T-cell (primary cell): ENCODE measurements around the gene PIAS3. TPM values are rescaled to one million over a fixed set of nuclear protein-coding genes. Genes with fewer than 3 reads are reported as not detected.

ENCODE experiments used
- ATAC-seq, 4 experiments: fragments of 200-7000 bp in 3 of 4; fragments of 150-1000 bp in 1 of 4; cut with Tn5 transposase; replicated peaks in 1 of 4; 1 replicate in 3 of 4; 2 replicates in 1 of 4; pipeline ENCODE4 v1.10.0; 2021; ENCODE audit warnings: moderate library complexity in 3 of 4, mild to moderate bottlenecking in 2 of 4, moderate number of reproducible peaks in 1 of 4
- CTCF ChIA-PET, 2 donors: fragments of 300-600 bp; sonication (Branson Sonifier 250); formaldehyde crosslinking; loops; one replicate each; lab custom pipeline; 2022; ENCODE audit warnings: antibody characterized with exemption in 2 of 2; lab: Charles Lee
- POLR2A ChIA-PET, 2 donors: fragments of 300-600 bp; sonication (Branson Sonifier 250); formaldehyde crosslinking; loops; one replicate each; lab custom pipeline; 2022; ENCODE audit warnings: antibody characterized with exemption in 2 of 2; lab: Charles Lee
- DNase-seq, 35 experiments: peaks; one replicate each; pipeline versions ENCODE4 v3.0.0 to v3.0.0-alpha.2; 2013 to 2023
- H3K27ac ChIP-seq: one replicate; pipeline ENCODE4 v1.5.1; 2013; ENCODE audit warnings: low read length
- H3K27me3 ChIP-seq, 2 experiments: replicated peaks in 1 of 2; 1 replicate in 1 of 2; 2 replicates in 1 of 2; pipeline versions ENCODE4 v1.6.1 to v1.7.0; 2013; ENCODE audit warnings: low read length in 1 of 2, mixed read lengths in 1 of 2; ENCODE audit not compliant: control insufficient read depth in 2 of 2, insufficient read depth in 2 of 2; ENCODE audit errors: extremely low read depth in 1 of 2
- H3K36me3 ChIP-seq, 2 donors: 1 replicate in 1 of 2; 2 replicates in 1 of 2; pipeline versions ENCODE4 v1.6.1 to v1.7.0; 2013; ENCODE audit warnings: low read length in 1 of 2; ENCODE audit not compliant: control insufficient read depth in 2 of 2, insufficient read depth in 1 of 2; ENCODE audit errors: extremely low read depth in 1 of 2
- H3K4me1 ChIP-seq, 2 experiments: 1 replicate in 1 of 2; 2 replicates in 1 of 2; pipeline versions ENCODE4 v1.6.1 to v1.7.0; 2013; ENCODE audit warnings: low read length in 2 of 2, mixed read lengths in 1 of 2; ENCODE audit not compliant: insufficient read depth in 2 of 2, control insufficient read depth in 1 of 2; ENCODE audit errors: extremely low read depth in 1 of 2
- H3K4me3 ChIP-seq, 2 donors: 1 replicate in 1 of 2; 2 replicates in 1 of 2; pipeline versions ENCODE4 v1.5.1 to v1.7.0; 2013; ENCODE audit warnings: mild to moderate bottlenecking in 2 of 2, low read length in 1 of 2, moderate library complexity in 1 of 2; ENCODE audit not compliant: control insufficient read depth in 1 of 2; ENCODE audit errors: extremely low read depth in 1 of 2
- H3K9me3 ChIP-seq: 2 replicates; pipeline ENCODE4 v1.7.0; 2013
- H3K27ac Mint-ChIP-seq, 2 donors: one replicate each; pipeline ENCODE4 v1.8.0; 2020 to 2021; ENCODE audit warnings: mild to moderate bottlenecking in 2 of 2, mixed read lengths in 2 of 2
- H3K27me3 Mint-ChIP-seq, 2 donors: one replicate each; pipeline ENCODE4 v1.8.0; 2021 to 2022; ENCODE audit warnings: mixed read lengths in 2 of 2
- H3K36me3 Mint-ChIP-seq: one replicate; pipeline ENCODE4 v1.8.0; 2021; ENCODE audit warnings: mixed read lengths
- H3K4me1 Mint-ChIP-seq, 3 donors: one replicate each; pipeline ENCODE4 v1.8.0; 2020 to 2022; ENCODE audit warnings: mixed read lengths in 3 of 3, mild to moderate bottlenecking in 1 of 3
- H3K4me3 Mint-ChIP-seq, 3 donors: one replicate each; pipeline ENCODE4 v1.8.0; 2020 to 2022; ENCODE audit warnings: mild to moderate bottlenecking in 3 of 3, mixed read lengths in 3 of 3, moderate library complexity in 3 of 3
- H3K9me3 Mint-ChIP-seq, 3 donors: one replicate each; pipeline ENCODE4 v1.8.0; 2020 to 2022; ENCODE audit warnings: mixed read lengths in 3 of 3
- WGBS: methylation state at CpG from one replicate; pipeline ENCODE4 v1.1.5; 2013; ENCODE audit warnings: missing lambda C conversion rate; ENCODE audit not compliant: insufficient coverage; 5-methylcytosine and 5-hydroxymethylcytosine counted together
- total RNA-seq, 35 experiments: library from RNA in 6 of 35; stranded (reverse) in 6 of 35; fragments of 120-200 nt in 1 of 35; gene quantifications; one replicate each; pipeline versions ENCODE4 v1.2.1 to v1.2.4 and lab custom pipeline; 2013 to 2026

PIAS3 gene
- total RNA-seq, 5 donors from 2014 or later (not counting 1 experiment from before 2014, with no cell fraction given): 22.1 to 28.3 (median 26.8) TPM

DNA sequence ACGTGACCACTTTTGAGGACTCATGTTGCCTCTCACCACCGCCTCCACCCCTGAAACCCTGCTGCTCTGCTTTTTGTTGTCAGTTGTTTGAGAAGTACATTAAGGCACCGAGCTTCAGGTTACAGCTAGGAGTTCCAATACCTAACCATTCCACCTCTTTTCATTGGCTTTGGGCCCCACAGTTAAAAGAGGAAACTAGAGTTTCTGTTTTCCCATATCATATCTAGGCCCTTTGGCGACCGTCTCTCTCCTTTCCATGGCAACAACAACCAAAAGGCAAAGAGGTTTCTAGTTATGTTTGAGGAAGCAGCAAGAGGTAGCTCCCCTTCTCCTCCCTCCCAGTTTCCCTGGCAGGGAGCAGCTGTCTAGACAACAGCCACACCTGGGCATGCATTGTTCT lies 20.9 kb upstream of the PIAS3 start:
- Mint-ChIP-seq H3K4me1 (peaks cover 3% of the 10 kb centered on the region in 3 donors), H3K9me3 (no peaks in the 10 kb centered on the region), H3K27ac (no peak overlapping the region), H3K36me3 (no peaks in the 10 kb centered on the region), H3K27me3 (peaks cover 17 to 18% of the 10 kb centered on the region in 2 donors), H3K4me3 (no peak overlapping the region)
- Histone ChIP-seq H3K27me3 (peaks cover under 1 to 17% of the 10 kb centered on the region in 2 experiments), H3K36me3 (no peaks in the 10 kb centered on the region), H3K27ac (no peak overlapping the region), H3K9me3 (no peaks in the 10 kb centered on the region), H3K4me1 (no peaks in the 10 kb centered on the region), H3K4me3 (no peak overlapping the region)
- CTCF ChIA-PET: interaction anchor here (0.5 to 0.6 kb wide), 2 partner anchors 33 to 127 kb away, joined by 3 to 7 read pairs; no protein-coding TSS in a partner anchor
- WGBS: 71% methylated on average over 2 of the region's 5 CpGs
- ATAC-seq: no peak
- POLR2A ChIA-PET: no interaction called here
- no peak for DNase-seq

DNA sequence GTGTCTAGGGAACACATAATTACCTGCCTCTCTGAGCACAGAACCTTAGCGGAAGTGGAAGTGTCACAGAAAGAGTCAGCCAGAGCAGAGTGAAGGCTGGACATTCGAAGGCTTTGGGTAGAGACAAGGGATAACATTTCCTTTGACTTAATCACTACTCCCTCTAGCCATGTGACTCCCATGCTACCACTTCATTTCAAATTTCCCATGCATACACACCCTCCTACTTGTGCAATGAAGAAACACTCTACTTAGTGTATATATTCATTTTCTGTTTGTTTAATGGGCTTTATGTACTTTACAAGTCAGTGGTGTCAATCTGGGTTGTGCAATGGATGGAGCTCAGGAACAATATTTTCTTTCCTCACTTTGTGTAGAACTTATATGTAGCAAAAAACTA lies 19.8 kb upstream of the PIAS3 start:
- H3K9me3 Mint-ChIP-seq: no peaks in the 10 kb centered on the region
- CTCF ChIA-PET: interaction anchor here in 1 of 2 donors (0.6 kb wide), 1 partner anchor 28 kb away, joined by 7 read pairs; no protein-coding TSS in a partner anchor
- DNase-seq (no peak), ATAC-seq (no peak)
- no peak overlapping the region for H3K4me3 Mint-ChIP-seq
- H3K27ac Mint-ChIP-seq: no peak overlapping the region
- WGBS: no CpG with 5 or more reads among the region's 2 CpGs
- POLR2A ChIA-PET: no interaction called here
- H3K36me3 ChIP-seq: no peaks in the 10 kb centered on the region
- H3K27ac ChIP-seq: no peak overlapping the region
- no peaks in the 10 kb centered on the region for H3K36me3 Mint-ChIP-seq
- peaks cover 13 to 14% of the 10 kb centered on the region in 2 donors for H3K27me3 Mint-ChIP-seq
- no peaks in the 10 kb centered on the region for H3K4me1 ChIP-seq
- H3K4me1 Mint-ChIP-seq: no peaks in the 10 kb centered on the region
- H3K4me3 ChIP-seq: no peak overlapping the region
- H3K9me3 ChIP-seq: no peaks in the 10 kb centered on the region
- H3K27me3 ChIP-seq: peaks cover 0 to 15% of the 10 kb centered on the region in 2 experiments

DNA sequence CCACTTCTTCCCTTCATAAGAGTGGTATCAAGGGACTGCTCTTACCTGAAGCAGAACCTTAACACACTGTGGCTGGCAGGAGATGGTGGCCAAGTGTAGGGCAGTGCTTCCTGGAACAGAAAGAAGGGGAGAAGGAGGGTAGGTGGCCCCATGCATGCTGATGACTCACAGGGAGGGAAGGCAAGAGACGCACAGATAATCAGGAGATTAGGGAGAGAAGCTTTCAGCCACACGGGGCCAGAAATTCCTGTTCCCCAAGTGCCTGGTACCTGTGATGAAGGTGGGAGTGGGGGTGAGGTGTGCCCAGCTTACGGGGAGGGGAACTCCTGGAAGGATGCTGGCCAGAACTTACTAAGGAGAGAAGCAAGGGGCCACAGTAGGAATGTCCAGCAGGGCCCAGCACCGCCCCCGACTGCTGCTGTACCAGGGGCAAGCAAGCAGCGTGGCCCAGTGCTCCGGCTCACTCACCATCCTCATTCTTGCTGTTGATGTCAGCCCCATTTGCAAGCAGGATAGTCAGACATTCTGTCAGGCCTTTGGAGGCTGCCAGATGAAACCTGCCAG lies 19.1 kb upstream of the PIAS3 start:
- no peaks in the 10 kb centered on the region for H3K36me3 Mint-ChIP-seq
- H3K27me3 Mint-ChIP-seq: peaks cover 9% of the 10 kb centered on the region in 2 donors
- H3K4me3 ChIP-seq: no peak overlapping the region
- no peak overlapping the region for H3K4me3 Mint-ChIP-seq
- DNase-seq: no peak
- CTCF ChIA-PET: interaction anchor here in 1 of 2 donors (0.6 kb wide), 1 partner anchor 89 kb away, joined by 3 read pairs; no protein-coding TSS in a partner anchor
- POLR2A ChIA-PET: no interaction called here
- H3K27me3 ChIP-seq: peaks cover 0 to 19% of the 10 kb centered on the region in 2 experiments
- H3K4me1 Mint-ChIP-seq: peaks cover 0 to 6% (median 2%) of the 10 kb centered on the region in 3 donors
- H3K9me3 Mint-ChIP-seq: no peaks in the 10 kb centered on the region
- no peaks in the 10 kb centered on the region for H3K4me1 ChIP-seq
- H3K27ac Mint-ChIP-seq: no peak overlapping the region
- WGBS: 91% methylated on average over 7 of the region's 7 CpGs
- H3K36me3 ChIP-seq: no peaks in the 10 kb centered on the region
- H3K27ac ChIP-seq: no peak overlapping the region
- no peaks in the 10 kb centered on the region for H3K9me3 ChIP-seq
- no peak for ATAC-seq

- Histone ChIP-seq H3K27me3 (peaks cover 0 to 25% of the 10 kb centered on the region in 2 experiments), H3K9me3 (no peaks in the 10 kb centered on the region), H3K4me3 (no peak overlapping the region), H3K27ac (no peak overlapping the region), H3K36me3 (no peaks in the 10 kb centered on the region), H3K4me1 (peaks cover 0 to 14% of the 10 kb centered on the region in 2 experiments)
- POLR2A ChIA-PET: no interaction called here
- H3K27me3 Mint-ChIP-seq: peaks cover 4 to 10% of the 10 kb centered on the region in 2 donors
- H3K4me1 Mint-ChIP-seq: peaks cover 15 to 23% (median 18%) of the 10 kb centered on the region in 3 donors
- CTCF ChIA-PET: no interaction called here
- no peaks in the 10 kb centered on the region for H3K9me3 Mint-ChIP-seq
- H3K4me3 Mint-ChIP-seq: no peak overlapping the region
- DNase-seq (no peak), ATAC-seq (no peak)
- H3K36me3 Mint-ChIP-seq: no peaks in the 10 kb centered on the region
- H3K27ac Mint-ChIP-seq: no peak overlapping the region
- 95% methylated on average over 12 of the region's 12 CpGs for WGBS
Measured at GRCh38 chr1:145874646-145875045, 15.8 kb upstream of the PIAS3 start.

- Mint-ChIP-seq H3K36me3 (no peaks in the 10 kb centered on the region), H3K27me3 (peaks cover 4 to 10% of the 10 kb centered on the region in 2 donors), H3K4me1 (peaks cover 15 to 23% (median 18%) of the 10 kb centered on the region in 3 donors), H3K4me3 (peak overlapping the region; percentile 73 to 79 (median 75)), H3K27ac (peak overlapping the region; percentile 49 to 79), H3K9me3 (no peaks in the 10 kb centered on the region)
- peak overlapping the region; percentile 0 for H3K27ac ChIP-seq
- peak; percentile 86 to 90 (median 90) for ATAC-seq
- H3K4me1 ChIP-seq: peaks cover 0 to 14% of the 10 kb centered on the region in 2 experiments
- POLR2A ChIA-PET: interaction anchor here in 1 of 2 donors (0.6 kb wide), 2 partner anchors 9 to 167 kb away, joined by 3 to 4 read pairs; no protein-coding TSS in a partner anchor
- CTCF ChIA-PET: interaction anchor here (0.9 to 1.8 kb wide), 5 partner anchors 13 to 47 kb away, joined by 3 read pairs; partner anchors contain the start of genes ANKRD35 (in 1 of the 2), NUDT17 (in 1 of the 2) and PEX11B (in 1 of the 2)
- no peaks in the 10 kb centered on the region for H3K9me3 ChIP-seq
- peaks cover 0 to 21% of the 10 kb centered on the region in 2 experiments for H3K27me3 ChIP-seq
- H3K36me3 ChIP-seq: no peaks in the 10 kb centered on the region
- WGBS: 38% methylated on average over 47 of the region's 47 CpGs
- peak in 32 of 35 experiments; percentile 11 to 57 (median 26) for DNase-seq
- peak overlapping the region; percentile 38 to 57 for H3K4me3 ChIP-seq
Measured at GRCh38 chr1:145871994-145872924, 13.4 kb upstream of the PIAS3 start.

GRCh38 chr1:145868232-145868631 lies 9.4 kb upstream of the PIAS3 start:
- peaks cover 0 to 8% of the 10 kb centered on the region in 2 donors for H3K27me3 Mint-ChIP-seq
- DNase-seq (no peak), ATAC-seq (no peak)
- no peaks in the 10 kb centered on the region for H3K9me3 ChIP-seq
- H3K36me3 Mint-ChIP-seq: no peaks in the 10 kb centered on the region
- POLR2A ChIA-PET: no interaction called here
- H3K27ac ChIP-seq: no peak overlapping the region
- peaks cover 15 to 19% (median 18%) of the 10 kb centered on the region in 3 donors for H3K4me1 Mint-ChIP-seq
- H3K4me3 ChIP-seq: no peak overlapping the region
- H3K36me3 ChIP-seq: no peaks in the 10 kb centered on the region
- peaks cover 0 to 14% of the 10 kb centered on the region in 2 experiments for H3K4me1 ChIP-seq
- no peak overlapping the region for H3K4me3 Mint-ChIP-seq
- peaks cover 0 to 12% of the 10 kb centered on the region in 2 experiments for H3K27me3 ChIP-seq
- no peaks in the 10 kb centered on the region for H3K9me3 Mint-ChIP-seq
- CTCF ChIA-PET: interaction anchor here in 1 of 2 donors (0.6 to 1.1 kb wide), 4 partner anchors 10 to 108 kb away, joined by 3 read pairs; partner anchors contain the start of gene NUDT17
- WGBS: 80% methylated on average over 1 of the region's 4 CpGs
- no peak overlapping the region for H3K27ac Mint-ChIP-seq
